GM12873 (cell line): Measurements from ENCODE around the gene CDC27.

Experiments
- CTCF ChIP-seq: IDR thresholded peaks from 2 replicates; pipeline ENCODE4 v1.5.1; 2012; ENCODE audit warnings: low read depth, mild to moderate bottlenecking, moderate library complexity, low read length, control low read depth; ENCODE audit not compliant: insufficient read depth; ENCODE audit errors: missing control alignments

The CDC27 gene

GRCh38 chr17:47131761-47132160 is 57.3 kb downstream of the CDC27 start:
- TF ChIP-seq CTCF: no peak

- TF ChIP-seq CTCF: no peak
These were observed 68.5 kb downstream of the CDC27 start for GRCh38 chr17:47120521-47121095.

- TF ChIP-seq CTCF: no peak
These were observed 69.2 kb downstream of the CDC27 start for GRCh38 chr17:47119746-47120520.

GRCh38 chr17:47117386-47117785 is 71.7 kb downstream of the CDC27 start:
- TF ChIP-seq CTCF: no peak

GRCh38 chr17:47106130-47106529 is 83.0 kb downstream of the CDC27 start:
- TF ChIP-seq CTCF: no peak

- TF ChIP-seq CTCF: no peak
These were observed 86.2 kb downstream of the CDC27 start for GRCh38 chr17:47102914-47103313.

- no peak for TF ChIP-seq CTCF
These were observed 88.9 kb downstream of the CDC27 start for GRCh38 chr17:47099987-47100711.
